Measurements from ENCODE around the gene CHI3L1.

Gene CHI3L1

DNA sequence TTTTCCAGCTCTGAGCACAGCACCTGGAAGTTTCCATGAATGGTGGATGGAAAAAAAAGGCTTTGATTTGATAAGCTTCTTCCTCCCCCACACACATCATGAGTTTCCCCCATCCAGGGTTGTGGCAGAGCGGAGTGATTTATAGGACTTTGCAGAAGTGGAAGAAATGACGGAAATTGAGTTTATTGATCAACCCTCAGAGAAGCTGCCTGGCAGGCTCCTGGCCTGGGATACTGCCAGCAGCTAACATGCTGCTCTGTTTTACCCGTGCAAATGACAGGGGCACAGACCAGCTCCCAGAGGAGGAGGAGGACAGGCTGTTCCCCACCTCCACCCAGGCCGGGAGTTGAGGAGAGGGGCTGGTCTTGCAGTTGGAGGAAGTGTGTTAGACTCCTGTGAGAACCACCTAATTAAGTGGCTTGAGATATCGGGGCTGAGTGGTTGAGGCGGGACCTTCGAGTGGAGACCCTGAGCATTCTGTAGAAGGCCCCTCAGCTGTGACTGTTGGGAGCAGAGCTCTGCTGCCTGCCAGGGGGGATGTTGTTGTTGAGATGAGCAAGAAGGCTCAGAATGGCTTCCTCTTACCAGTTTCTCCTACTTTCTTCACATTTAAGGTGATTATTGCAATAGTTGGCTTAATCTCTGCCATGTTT, 37.2 kb downstream of the CHI3L1 start:
- no peak for DNase-seq

DNA sequence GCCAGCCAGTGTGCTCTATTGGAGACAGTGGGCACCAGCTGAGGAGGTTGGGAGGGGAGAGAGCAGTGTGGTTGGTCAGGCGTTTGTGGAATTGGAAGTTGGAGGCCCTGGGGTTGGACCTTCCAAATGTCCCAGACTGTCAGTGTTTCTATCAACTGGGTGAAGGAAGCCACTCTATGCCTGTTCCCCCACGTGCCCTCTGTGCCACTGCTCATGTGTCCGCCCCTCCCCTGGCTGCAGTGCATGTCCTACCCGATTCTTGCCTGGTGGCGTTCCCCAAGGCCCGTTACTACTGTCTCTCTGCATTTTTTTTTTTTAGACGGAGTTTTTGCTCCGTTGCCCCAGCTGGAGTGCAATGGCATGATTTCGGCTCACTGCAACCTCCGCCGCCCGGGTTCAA, 37.9 kb downstream of the CHI3L1 start:
- DNase-seq, result no peak

DNA sequence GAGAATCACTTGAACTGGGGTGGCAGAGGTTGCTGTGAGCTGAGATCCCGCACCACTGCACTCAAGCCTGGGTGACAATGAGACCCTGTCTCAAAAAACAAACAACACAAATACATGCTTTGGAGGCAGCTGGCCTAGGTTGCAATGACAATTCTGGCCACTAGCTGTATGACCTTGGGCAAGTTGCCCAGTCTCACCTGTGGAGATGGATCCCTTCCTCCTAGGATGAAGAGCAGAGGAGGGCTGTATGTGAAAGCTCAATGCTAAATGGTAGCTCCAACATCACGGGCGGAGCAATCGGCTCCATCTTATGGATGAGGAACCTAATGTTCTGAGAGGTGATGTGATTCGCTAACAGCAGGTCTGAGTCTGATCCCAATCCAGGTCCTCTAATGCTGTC, 38.4 kb downstream of the CHI3L1 start:
- DNase-seq, result no peak

DNA sequence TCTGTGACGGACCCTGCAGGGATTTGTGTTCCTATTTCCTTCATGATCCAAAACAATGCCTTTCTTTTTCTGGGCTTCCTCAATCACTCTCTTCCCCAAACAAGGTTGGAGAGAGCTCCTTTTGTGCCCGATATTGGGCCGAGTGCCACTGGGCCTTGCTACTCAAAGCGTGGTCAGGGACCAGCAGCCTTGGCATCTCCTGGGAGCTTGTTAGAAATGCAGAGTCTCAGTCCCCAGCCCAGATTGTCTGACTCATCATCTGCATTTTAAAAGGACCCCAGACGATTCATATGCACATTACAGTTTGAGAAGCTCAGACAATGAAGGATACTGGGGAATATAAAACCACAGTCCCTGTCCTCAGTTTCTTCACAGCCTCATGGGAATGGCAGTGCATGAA, 39.1 kb downstream of the CHI3L1 start:
- DNase-seq, result no peak

DNA sequence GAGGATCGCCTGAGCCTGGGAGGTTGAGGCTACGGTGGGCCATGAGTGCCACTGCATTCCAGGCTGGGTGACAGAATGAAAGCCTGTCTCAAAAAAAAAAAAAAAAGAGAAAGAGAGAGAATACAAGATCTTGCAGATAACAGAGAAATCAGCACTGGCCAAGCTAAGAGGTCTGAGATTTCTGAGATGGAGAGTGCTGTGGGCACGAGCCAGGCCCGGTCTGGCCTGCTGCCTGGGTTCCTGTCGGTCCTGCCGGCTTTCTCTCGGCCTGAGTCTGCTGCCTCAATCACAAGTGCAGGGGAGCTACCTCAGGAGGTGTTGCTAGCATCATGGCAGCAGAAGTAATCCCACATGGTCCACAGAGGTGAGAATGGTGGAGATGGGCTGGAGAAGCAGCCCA, 40.0 kb downstream of the CHI3L1 start:
- no peak for DNase-seq

GRCh38 chr1:203146042-203146369, 40.5 kb downstream of the CHI3L1 start:
- no peak for DNase-seq

DNA sequence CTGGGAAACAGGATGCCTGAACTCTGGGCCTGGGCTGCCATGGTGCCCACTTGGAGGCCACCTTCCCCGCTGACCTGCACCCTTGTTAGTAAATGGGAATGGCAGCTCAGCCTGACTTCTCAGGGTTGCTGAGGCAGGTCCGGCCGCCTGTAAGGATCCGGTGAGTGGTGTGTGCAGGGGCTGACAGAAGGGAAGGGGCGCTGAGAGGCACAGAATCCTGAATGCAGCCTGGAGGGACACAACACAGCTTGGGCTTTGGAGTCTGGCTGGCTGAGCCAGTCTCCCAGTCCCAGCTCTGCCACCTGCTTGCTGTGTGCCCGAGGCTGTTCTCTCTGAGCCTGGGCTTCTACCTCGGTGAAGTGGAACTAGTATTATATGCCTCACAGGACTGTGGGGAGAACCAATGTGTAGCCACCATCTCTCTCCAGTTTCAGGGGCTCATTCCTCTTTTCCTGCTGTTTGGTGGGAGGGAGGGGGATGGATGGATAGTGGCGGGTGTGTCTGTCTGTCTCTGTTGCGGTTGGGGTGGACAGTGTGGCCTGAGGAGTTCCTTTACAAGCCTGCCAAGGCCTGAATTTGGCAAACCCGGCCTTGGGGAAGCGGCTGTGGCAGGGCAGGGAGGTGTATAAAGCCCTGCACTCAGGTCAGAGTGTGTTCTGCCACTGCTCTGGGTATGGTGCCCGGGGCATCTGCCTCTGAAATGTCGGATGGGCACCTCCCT, 41.0 kb downstream of the CHI3L1 start:
- DNase-seq, result no peak

- peak; percentile 54 for DNase-seq
Measured at GRCh38 chr1:203144661-203145060, 41.8 kb downstream of the CHI3L1 start.

DNA sequence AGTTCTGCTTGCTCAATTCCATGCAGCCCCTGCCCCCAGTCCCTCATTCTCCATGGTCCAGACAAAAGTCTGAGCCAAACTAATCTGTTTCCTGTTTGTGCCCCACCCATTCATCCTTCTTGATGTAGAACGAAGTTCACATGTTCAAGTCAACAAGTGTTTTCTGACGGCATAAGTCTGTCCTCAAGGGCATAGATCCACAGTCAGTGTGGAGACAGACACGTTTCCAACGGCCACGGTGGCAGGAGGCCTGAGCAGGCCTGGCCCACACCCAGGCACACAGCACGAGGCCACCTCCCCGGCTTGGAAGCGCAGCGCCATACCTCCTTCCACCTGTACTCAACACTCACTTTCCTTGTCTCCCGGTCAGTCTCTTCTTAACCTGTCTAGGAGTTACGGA, 42.9 kb downstream of the CHI3L1 start:
- no peak for DNase-seq

DNA sequence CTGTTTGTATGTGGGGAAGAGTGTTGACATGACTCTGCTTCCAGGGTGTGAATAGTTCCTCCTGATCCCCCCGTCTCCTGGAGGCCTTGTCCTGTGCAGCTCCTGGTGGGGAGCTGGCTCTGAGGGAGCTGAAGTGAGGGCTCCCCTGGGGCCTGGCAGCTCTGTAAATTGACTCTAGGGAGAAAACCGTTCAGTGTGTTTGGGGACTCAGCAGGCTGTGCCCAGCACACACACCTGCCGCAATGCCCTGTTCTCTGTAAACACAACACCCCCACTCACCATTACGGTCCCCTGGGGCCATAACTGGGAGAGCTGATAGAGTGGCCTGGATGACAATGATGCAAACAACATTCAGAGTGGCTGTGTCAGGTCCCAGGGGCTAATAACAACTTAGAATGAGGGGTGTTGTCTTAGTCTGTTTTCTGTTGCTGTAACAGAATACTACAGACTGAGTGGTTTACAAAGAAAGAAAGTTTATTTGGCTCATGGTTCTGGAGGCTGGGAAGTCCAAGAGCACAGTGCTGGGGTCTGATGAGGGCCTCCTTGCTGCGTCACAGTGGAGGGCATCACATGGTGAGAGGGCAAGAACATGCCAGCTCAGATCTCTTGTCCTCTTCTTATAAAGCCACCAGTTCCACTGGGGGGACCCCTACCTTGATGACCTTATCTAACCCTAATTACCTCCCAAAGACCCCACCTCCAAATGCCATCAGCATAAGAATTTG, 43.7 kb downstream of the CHI3L1 start:
- DNase-seq, result no peak

DNA sequence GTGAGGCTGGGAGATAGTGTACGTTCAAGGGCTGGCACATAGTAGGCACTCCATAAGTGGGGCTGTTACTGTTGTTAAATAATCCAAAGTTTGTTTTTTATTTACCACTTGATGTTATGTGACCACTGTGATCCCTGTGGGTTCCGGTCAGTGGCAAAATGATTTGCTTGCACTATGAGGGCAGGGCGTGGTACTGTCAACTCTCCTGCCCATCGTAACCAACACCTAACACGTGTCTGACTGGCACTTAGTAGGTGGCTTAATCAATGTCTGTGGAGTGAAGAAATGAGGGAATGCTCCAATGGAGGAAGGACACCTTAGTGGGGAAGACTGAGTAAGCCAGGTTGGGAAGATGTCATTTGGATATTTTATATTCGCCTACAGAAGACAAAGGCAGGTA, 44.4 kb downstream of the CHI3L1 start:
- no peak for DNase-seq

- DNase-seq, result no peak
Measured at GRCh38 chr1:203140743-203141520, 45.6 kb downstream of the CHI3L1 start.

DNA sequence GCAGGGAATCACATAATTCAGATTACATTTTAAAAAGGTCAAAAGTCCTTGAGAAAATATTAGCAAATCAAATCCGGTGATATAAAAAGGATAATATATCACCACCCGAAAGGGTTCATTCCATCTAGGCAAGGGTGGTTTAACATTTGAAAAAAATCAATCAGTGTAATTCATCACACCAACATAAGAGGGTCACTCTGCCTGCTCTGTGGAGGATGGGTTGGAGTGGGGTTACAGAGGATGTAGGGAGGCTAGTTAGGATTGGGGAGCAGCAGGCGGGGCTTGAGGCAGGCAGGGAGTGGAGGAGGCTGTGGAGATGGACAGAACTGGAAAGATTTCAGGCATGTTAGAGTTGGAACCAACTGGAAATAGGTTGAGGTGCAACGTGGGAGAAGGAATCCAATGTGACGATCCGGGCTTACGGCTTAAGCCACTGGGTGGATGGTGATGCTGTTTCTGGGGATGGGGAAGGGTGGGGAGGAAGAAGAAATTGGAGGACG, 46.5 kb downstream of the CHI3L1 start:
- no peak for DNase-seq

- DNase-seq, result no peak
Measured at GRCh38 chr1:203138066-203138465, 48.4 kb downstream of the CHI3L1 start.

DNA sequence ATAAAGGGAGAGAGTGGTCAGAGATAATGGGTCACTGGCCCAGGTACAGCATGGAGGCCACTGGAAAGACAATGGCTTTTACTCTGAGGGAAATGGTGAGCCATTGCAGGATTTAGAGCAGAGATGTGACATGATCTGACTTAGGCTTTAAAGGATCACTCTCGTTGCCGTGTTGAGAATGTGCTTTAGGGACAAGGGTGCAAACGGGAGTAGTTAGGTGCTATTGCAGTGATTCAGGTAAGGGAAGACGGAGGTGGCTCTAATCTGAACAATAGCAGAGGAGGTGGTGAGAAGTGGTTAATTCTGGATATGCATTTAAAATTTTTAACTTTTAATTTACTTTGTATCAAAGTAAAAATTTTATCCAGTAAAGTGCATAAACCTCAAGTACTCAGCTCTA, 49.2 kb downstream of the CHI3L1 start:
- DNase-seq, result no peak

DNA sequence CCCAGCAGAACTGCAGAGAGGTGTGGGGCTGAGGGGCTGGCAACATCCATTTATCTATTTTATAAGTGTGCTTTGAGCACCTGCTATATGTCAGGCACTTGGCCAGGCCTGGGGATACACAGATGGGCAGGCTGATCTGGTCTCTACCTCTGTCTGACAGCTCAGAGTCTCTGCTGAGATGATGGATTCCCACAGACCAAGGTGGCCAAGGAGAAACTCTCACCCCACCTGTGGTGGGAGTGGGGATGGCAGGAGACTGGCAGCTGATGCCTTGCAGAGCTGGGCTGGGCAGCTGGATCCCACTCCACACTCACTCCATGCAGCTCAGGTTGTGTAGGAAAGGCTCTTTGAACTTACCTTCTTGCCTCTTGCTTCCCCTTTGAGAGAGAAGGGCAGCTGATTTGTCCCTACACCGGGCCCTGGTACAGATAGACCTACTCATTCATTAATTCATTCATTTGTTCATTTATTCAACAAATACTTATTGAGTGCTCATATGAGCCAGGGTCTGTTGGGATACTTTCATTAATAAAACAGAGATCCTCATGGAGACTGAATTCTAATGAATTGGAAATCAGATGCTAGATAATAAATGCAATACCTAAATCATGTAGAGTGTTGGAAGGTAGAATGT, 50.0 kb downstream of the CHI3L1 start:
- DNase-seq, result no peak

GRCh38 chr1:203135636-203136305, 50.7 kb downstream of the CHI3L1 start:
- no peak for DNase-seq

GRCh38 chr1:203133970-203134725, 52.4 kb downstream of the CHI3L1 start:
- DNase-seq, result no peak

DNA sequence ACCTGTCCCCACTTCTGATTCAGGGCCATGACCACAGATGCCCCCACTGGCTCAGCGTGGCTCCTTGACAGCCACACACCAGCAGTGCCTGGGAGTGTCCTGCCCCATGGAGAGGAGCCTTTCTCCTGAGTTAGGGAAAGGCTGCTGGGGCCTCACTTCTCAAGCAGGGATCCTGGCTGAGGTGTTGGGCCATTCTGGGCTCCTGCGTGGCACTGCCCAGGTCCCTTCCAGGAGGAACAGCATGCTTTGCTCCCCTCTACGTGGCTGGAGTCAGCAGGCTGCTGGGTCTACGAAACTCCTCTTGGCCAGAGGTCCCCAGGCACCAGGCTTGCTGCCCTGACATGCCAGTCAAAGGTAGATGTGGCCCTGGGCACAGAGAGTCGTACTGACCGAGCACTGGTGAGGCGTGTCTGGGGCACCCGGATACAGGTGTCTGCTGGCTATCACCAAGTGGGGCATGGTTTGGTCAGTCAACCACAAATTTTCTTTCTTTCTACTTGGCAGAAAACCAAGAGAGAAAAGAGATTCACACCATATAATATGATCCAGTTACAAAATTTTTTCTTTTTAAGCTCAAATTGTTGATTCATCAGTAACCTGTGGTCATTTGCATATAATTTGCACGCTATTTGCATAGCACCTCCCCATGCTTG, 54.8 kb downstream of the CHI3L1 start:
- DNase-seq, result no peak

GRCh38 chr1:203130358-203130985, 56.0 kb downstream of the CHI3L1 start:
- DNase-seq, result no peak

Measured in left hindlimb (tissue), 1 donor.